Left lung (tissue), 14 donors: ENCODE measurements around the gene NKRF. TPM values are rescaled to one million over a fixed set of nuclear protein-coding genes. Genes with fewer than 3 reads are reported as not detected.

Experiments
- ATAC-seq: fragments of 200-7000 bp; cut with Tn5 transposase; one replicate; pipeline ENCODE4 v1.9.1; 2020; ENCODE audit warnings: moderate library complexity
- DNase-seq, 4 donors: peaks; one replicate each; pipeline ENCODE4 v3.0.0-alpha.2; 2013 to 2020
- H3K27ac ChIP-seq, 2 donors: fragments of 200-600 bp; sonication (generic) in 1 of 2; one replicate each; pipeline versions ENCODE4 v1.5.0 to v1.8.0; 2020 to 2021
- H3K27me3 ChIP-seq, 2 donors: fragments of 200-600 bp; sonication (generic) in 1 of 2; one replicate each; pipeline versions ENCODE4 v1.5.0 to v1.8.0; 2020 to 2021
- H3K36me3 ChIP-seq, 2 donors: fragments of 200-600 bp; sonication (generic) in 1 of 2; one replicate each; pipeline versions ENCODE4 v1.5.0 to v1.8.0; 2020 to 2021
- H3K4me1 ChIP-seq, 2 donors: fragments of 200-600 bp; one replicate each; pipeline ENCODE4 v1.8.0; 2021
- H3K4me3 ChIP-seq, 2 donors: fragments of 200-600 bp; sonication (generic) in 1 of 2; one replicate each; pipeline versions ENCODE4 v1.5.0 to v1.8.0; 2020 to 2021; ENCODE audit warnings: mild to moderate bottlenecking in 1 of 2
- H3K9me3 ChIP-seq, 2 donors: fragments of 200-600 bp; sonication (generic) in 1 of 2; one replicate each; pipeline versions ENCODE4 v1.5.0 to v1.8.0; 2020 to 2021
- intact Hi-C, 2 donors: fragments of 100-400 bp; cut with DNase I; formaldehyde crosslinking; loops; one replicate each; pipeline versions ENCODE4 v1.11.2 to v1.14.2; 2022
- long read RNA-seq, 12 donors: library from polyadenylated mRNA in 2 of 12; unstranded in 2 of 12; transcript quantifications; one replicate each; pipeline ENCODE4 v2.0.0 and lab custom pipeline, GENCODE V29; 2019 to 2026
- polyA plus RNA-seq, 6 donors: library from polyadenylated mRNA; unstranded; fragments of 120-200 nt; gene quantifications; one replicate each; pipeline ENCODE4 v1.2.1, GENCODE V29; 2013; ENCODE audit not compliant: insufficient read length in 6 of 6
- total RNA-seq, 2 donors: library from RNA; stranded (reverse); fragmentation: NEBNext Ultra II Directional; extraction: Animal tissue kit (Norgen Biotek cat#: 25700); gene quantifications; one replicate each; pipeline ENCODE4 v1.2.1, GENCODE V29; 2021
- TF ChIP-seq, protein P1 (sequence below), 2 donors: fragments of 200-600 bp; sonication (generic) in 1 of 2; IDR thresholded peaks; one replicate each; pipeline versions ENCODE4 v1.5.0 to v1.8.0; 2021; ENCODE audit warnings: antibody characterized with exemption in 2 of 2
- donor health status: DM: no; HTN: yes; CAD: no.
- donor health status: DM: no; HTN: no; CAD: no.

NKRF gene
- 1 to 10 TPM; 7.0 to 8.8 TPM for total RNA-seq
- polyA plus RNA-seq = 10 to 100 TPM; 11.9 to 15.1 (median 12.9) TPM
- long read RNA-seq, donor 1, transcript NKRF-201 (3 exons, 3,817 nt) = major isoform, 5 of 6 reads
- long read RNA-seq, donor 1, partial matches to known transcripts = 0 of 6 reads
- long read RNA-seq, donor 1, other reads (novel, unspliced or antisense) = 0 of 6 reads
- long read RNA-seq, donor 2, transcript NKRF-201 (3 exons, 3,817 nt) = major isoform, 5 of 6 reads
- long read RNA-seq, donor 2, partial matches to known transcripts = 0 of 6 reads
- long read RNA-seq, donor 2, other reads (novel, unspliced or antisense) = 0 of 6 reads
- long read RNA-seq, donor 3, partial matches to known transcripts = 0 of 3 reads
- long read RNA-seq, donor 3, other reads (novel, unspliced or antisense) = 0 of 3 reads
- long read RNA-seq, donor 4, partial matches to known transcripts = 0 of 1 reads
- long read RNA-seq, donor 4, other reads (novel, unspliced or antisense) = 1 of 1 reads
- long read RNA-seq, donor 5, partial matches to known transcripts = 0 of 3 reads
- long read RNA-seq, donor 5, other reads (novel, unspliced or antisense) = 0 of 3 reads
- long read RNA-seq, donor 6 = 0 reads
- long read RNA-seq, donor 7 = 0 reads
- long read RNA-seq, donor 8, transcript NKRF-201 (3 exons, 3,817 nt) = major isoform, 6 of 6 reads
- long read RNA-seq, donor 8, partial matches to known transcripts = 0 of 6 reads
- long read RNA-seq, donor 8, other reads (novel, unspliced or antisense) = 0 of 6 reads
- long read RNA-seq, donor 9 = 0 reads
- long read RNA-seq, donor 10 = 0 reads
- long read RNA-seq, donor 11, transcript NKRF-201 (3 exons, 3,817 nt) = major isoform, 7 of 8 reads
- long read RNA-seq, donor 11, partial matches to known transcripts = 0 of 8 reads
- long read RNA-seq, donor 11, other reads (novel, unspliced or antisense) = 0 of 8 reads
- long read RNA-seq, donor 12, partial matches to known transcripts = 0 of 3 reads
- long read RNA-seq, donor 12, other reads (novel, unspliced or antisense) = 0 of 3 reads

DNA sequence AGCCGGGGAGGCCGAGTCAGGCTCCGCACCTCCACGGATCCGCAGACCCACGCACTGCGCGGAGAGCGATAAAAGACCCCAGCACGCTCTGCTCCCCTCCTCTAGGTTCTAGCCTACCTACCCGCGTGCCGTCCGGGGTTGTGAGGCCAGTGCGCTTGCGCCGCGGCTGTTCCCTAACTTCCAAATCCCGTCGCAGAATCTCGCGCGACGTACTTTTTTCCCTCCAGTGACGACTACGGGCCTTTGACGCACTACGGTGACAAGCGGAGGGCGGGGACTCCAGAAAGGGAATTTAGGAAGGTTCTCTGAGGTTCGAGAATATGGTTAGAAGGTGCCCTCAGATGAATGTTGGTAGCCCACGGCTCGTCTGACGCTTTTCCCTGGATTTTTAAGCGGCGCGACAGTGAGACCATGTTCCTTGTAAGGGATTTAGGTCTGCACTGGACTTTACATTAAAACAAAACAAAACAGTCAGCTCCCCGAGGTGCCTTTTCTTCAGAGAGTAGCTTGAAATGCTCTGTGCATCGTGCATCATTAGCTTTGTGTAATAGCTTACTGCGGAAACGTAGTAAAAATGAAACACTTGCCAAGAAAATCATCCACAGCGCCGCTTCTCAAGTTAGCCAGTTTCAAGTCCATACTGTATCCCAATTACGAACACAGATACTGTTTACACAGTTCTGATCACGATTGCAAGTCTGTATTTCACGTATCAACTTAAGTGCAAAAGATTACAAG lies at the start of gene NKRF:
NKRF (minus strand) TSS at position 145 of the 738 bp plus-strand sequence.
- Histone ChIP-seq H3K27ac (peak within 1 kb of the TSS; percentile 90 to 93), H3K36me3 (no peaks in the 10 kb centered on the region), H3K9me3 (no peaks in the 10 kb centered on the region), H3K27me3 (no peaks in the 10 kb centered on the region), H3K4me1 (peaks cover 0 to 7% of the 10 kb centered on the region in 2 donors), H3K4me3 (peak within 1 kb of the TSS; percentile 46 to 63)
- ATAC-seq (peak; percentile 88), DNase-seq (peak; percentile 87 to 95 (median 92))
- intact Hi-C loops = no loop called here
- TF ChIP-seq, protein P1, sequence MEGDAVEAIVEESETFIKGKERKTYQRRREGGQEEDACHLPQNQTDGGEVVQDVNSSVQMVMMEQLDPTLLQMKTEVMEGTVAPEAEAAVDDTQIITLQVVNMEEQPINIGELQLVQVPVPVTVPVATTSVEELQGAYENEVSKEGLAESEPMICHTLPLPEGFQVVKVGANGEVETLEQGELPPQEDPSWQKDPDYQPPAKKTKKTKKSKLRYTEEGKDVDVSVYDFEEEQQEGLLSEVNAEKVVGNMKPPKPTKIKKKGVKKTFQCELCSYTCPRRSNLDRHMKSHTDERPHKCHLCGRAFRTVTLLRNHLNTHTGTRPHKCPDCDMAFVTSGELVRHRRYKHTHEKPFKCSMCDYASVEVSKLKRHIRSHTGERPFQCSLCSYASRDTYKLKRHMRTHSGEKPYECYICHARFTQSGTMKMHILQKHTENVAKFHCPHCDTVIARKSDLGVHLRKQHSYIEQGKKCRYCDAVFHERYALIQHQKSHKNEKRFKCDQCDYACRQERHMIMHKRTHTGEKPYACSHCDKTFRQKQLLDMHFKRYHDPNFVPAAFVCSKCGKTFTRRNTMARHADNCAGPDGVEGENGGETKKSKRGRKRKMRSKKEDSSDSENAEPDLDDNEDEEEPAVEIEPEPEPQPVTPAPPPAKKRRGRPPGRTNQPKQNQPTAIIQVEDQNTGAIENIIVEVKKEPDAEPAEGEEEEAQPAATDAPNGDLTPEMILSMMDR (IDR thresholded peaks at IDR 0.05) = no peak

DNA sequence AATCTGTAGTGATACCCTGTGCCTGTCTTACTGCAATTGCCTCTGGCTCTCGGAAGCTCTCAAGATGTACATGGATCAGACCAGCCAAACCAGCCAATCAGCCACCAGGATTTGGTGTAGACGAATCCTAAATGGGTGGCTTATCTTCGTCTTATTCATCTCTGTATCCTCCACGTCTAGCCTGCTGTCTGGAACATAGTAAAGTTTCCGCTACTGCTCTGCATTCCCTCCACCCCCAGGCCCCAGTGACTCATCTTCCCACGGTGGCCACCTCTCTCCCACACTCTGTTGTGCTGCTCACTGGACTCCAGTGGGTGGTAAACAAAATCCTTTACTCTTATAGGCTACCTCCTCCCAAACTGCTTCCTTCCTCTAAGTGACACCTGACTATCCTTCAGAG lies 48.9 kb upstream of the NKRF start:
- no peaks in the 10 kb centered on the region for H3K27me3 ChIP-seq
- DNase-seq (no peak), ATAC-seq (peak; percentile 68)
- H3K36me3 ChIP-seq = peaks cover 0 to 11% of the 10 kb centered on the region in 2 donors
- TF ChIP-seq, protein P1 (IDR thresholded peaks at IDR 0.05) = no peak
- intact Hi-C loops = no loop called here
- no peak overlapping the region for H3K4me3 ChIP-seq
- H3K4me1 ChIP-seq = no peaks in the 10 kb centered on the region
- no peak overlapping the region for H3K27ac ChIP-seq
- no peaks in the 10 kb centered on the region for H3K9me3 ChIP-seq

DNA sequence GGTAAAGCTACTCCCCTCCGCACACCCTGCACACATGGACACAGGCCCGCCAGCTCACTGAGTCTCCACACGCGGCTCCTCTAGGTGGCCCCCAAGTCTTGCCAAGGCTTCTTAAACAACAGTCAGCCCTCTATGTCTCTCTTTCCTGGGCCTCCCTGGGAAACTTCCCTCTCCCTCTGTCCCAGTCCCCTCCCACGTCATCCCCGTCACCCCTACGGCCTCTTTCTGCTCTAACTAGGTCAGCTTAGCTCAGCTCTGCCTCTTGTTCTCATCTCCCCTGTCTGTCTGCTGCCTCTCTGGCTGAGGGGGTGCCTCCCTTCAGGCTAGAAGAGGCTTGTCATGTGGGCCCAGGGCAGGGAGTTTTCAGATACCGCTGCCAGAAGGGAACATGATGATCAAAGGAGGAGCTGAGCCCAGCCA lies 47.9 kb upstream of the NKRF start:
- DNase-seq (peak in 1 of 4 donors; percentile 50), ATAC-seq (peak; percentile 32)
- no peaks in the 10 kb centered on the region for H3K27me3 ChIP-seq
- TF ChIP-seq, protein P1 (IDR thresholded peaks at IDR 0.05) = no peak
- no peak overlapping the region for H3K27ac ChIP-seq
- peaks cover 0 to 17% of the 10 kb centered on the region in 2 donors for H3K36me3 ChIP-seq
- H3K4me1 ChIP-seq = no peaks in the 10 kb centered on the region
- no peak overlapping the region for H3K4me3 ChIP-seq
- intact Hi-C loops = no loop called here
- no peaks in the 10 kb centered on the region for H3K9me3 ChIP-seq

DNA sequence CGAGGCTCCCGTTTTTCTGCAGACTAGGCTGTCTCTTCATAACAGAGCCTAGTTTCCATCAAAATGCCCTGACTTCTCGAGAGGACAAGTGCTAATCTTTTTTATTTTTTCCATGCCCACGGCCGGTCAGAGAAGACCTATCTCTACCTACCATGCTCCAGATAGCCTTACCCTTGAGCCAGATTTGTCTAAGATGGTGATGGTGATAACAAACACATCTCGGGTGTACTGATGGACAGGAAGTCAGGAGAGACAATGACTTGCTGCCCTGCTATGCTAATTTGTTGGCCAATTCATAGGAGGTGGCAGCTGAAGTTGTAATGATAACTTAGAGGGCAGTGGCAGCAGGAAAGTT lies 42.2 kb upstream of the NKRF start:
- H3K4me3 ChIP-seq = no peak overlapping the region
- H3K36me3 ChIP-seq = peaks cover 0 to 21% of the 10 kb centered on the region in 2 donors
- H3K27ac ChIP-seq = no peak overlapping the region
- intact Hi-C loops = no loop called here
- DNase-seq (no peak), ATAC-seq (no peak)
- no peaks in the 10 kb centered on the region for H3K4me1 ChIP-seq
- no peaks in the 10 kb centered on the region for H3K27me3 ChIP-seq
- no peaks in the 10 kb centered on the region for H3K9me3 ChIP-seq
- TF ChIP-seq, protein P1 (IDR thresholded peaks at IDR 0.05) = no peak
